Measurements from ENCODE around the gene ATRAID. TPM values are rescaled to one million over a fixed set of nuclear protein-coding genes. Genes with fewer than 3 reads are reported as not detected.
A peak's percentile ranks its signal among the peaks of the same experiment; 100 is the strongest.
"Not testable (repeated sequence)": the region's sequence is repeated elsewhere in the genome, so short reads cannot be mapped to it uniquely, and the experiment has no call there.

ATRAID gene
- total RNA-seq, 1 donor from 2014 or later: 79.0 TPM

GRCh38 chr2:27186613-27187345 lies 25.1 kb upstream of the ATRAID start:
- Mint-ChIP-seq H3K27me3 (ENCODE audit: low read depth) (peaks cover 2% of the 10 kb centered on the region), H3K4me1 (ENCODE audit: low read depth) (peaks cover 10% of the 10 kb centered on the region), H3K9me3 (ENCODE audit: low read depth) (no peaks in the 10 kb centered on the region), H3K36me3 (ENCODE audit: low read depth) (no peaks in the 10 kb centered on the region), H3K27ac (ENCODE audit: unreplicated experiment) (no peak overlapping the region), H3K4me3 (ENCODE audit: unreplicated experiment) (no peak overlapping the region)
- TF ChIP-seq CTCF (IDR thresholded peaks at IDR 0.05): no peak
- DNase-seq (ENCODE audit: low spot score): no peak

- no peak for TF ChIP-seq CTCF (IDR thresholded peaks at IDR 0.05)
- Mint-ChIP-seq H3K9me3 (ENCODE audit: low read depth) (no peaks in the 10 kb centered on the region), H3K27ac (ENCODE audit: unreplicated experiment) (no peak overlapping the region), H3K4me1 (ENCODE audit: low read depth) (peaks cover 9% of the 10 kb centered on the region), H3K27me3 (ENCODE audit: low read depth) (peaks cover 4% of the 10 kb centered on the region), H3K4me3 (ENCODE audit: unreplicated experiment) (no peak overlapping the region), H3K36me3 (ENCODE audit: low read depth) (no peaks in the 10 kb centered on the region)
- DNase-seq (ENCODE audit: low spot score): no peak
Observed at GRCh38 chr2:27189989-27190388, 21.9 kb upstream of the ATRAID start.

- H3K27ac Mint-ChIP-seq (ENCODE audit: unreplicated experiment): no peak overlapping the region
- TF ChIP-seq CTCF (IDR thresholded peaks at IDR 0.05): peak; percentile 83
- DNase-seq (ENCODE audit: low spot score): no peak
- no peaks in the 10 kb centered on the region for H3K9me3 Mint-ChIP-seq (ENCODE audit: low read depth)
- H3K36me3 Mint-ChIP-seq (ENCODE audit: low read depth): no peaks in the 10 kb centered on the region
- H3K4me3 Mint-ChIP-seq (ENCODE audit: unreplicated experiment): no peak overlapping the region
- no peaks in the 10 kb centered on the region for H3K4me1 Mint-ChIP-seq (ENCODE audit: low read depth)
- H3K27me3 Mint-ChIP-seq (ENCODE audit: low read depth): peaks cover 4% of the 10 kb centered on the region
Observed at GRCh38 chr2:27191070-27191829, 20.6 kb upstream of the ATRAID start.

- no peak for DNase-seq (ENCODE audit: low spot score)
- peaks cover 2% of the 10 kb centered on the region for H3K36me3 Mint-ChIP-seq (ENCODE audit: low read depth)
- no peak overlapping the region for H3K27ac Mint-ChIP-seq (ENCODE audit: unreplicated experiment)
- TF ChIP-seq CTCF (IDR thresholded peaks at IDR 0.05): no peak
- H3K4me3 Mint-ChIP-seq (ENCODE audit: unreplicated experiment): no peak overlapping the region
- no peaks in the 10 kb centered on the region for H3K9me3 Mint-ChIP-seq (ENCODE audit: low read depth)
- peaks cover 4% of the 10 kb centered on the region for H3K27me3 Mint-ChIP-seq (ENCODE audit: low read depth)
- H3K4me1 Mint-ChIP-seq (ENCODE audit: low read depth): no peaks in the 10 kb centered on the region
Observed at GRCh38 chr2:27194538-27195354, 17.1 kb upstream of the ATRAID start.

GRCh38 chr2:27195799-27196198 lies 16.0 kb upstream of the ATRAID start:
- not testable (repeated sequence) for H3K4me3 Mint-ChIP-seq (ENCODE audit: unreplicated experiment); H3K27ac Mint-ChIP-seq (ENCODE audit: unreplicated experiment); H3K4me1 Mint-ChIP-seq (ENCODE audit: low read depth); H3K27me3 Mint-ChIP-seq (ENCODE audit: low read depth); H3K9me3 Mint-ChIP-seq (ENCODE audit: low read depth); H3K36me3 Mint-ChIP-seq (ENCODE audit: low read depth); DNase-seq (ENCODE audit: low spot score)

GRCh38 chr2:27198068-27198467 lies 13.8 kb upstream of the ATRAID start:
- not testable (repeated sequence) for H3K27me3 Mint-ChIP-seq (ENCODE audit: low read depth); H3K9me3 Mint-ChIP-seq (ENCODE audit: low read depth); H3K4me3 Mint-ChIP-seq (ENCODE audit: unreplicated experiment); DNase-seq (ENCODE audit: low spot score); H3K4me1 Mint-ChIP-seq (ENCODE audit: low read depth); H3K27ac Mint-ChIP-seq (ENCODE audit: unreplicated experiment)
- peaks cover 13% of the 10 kb centered on the region for H3K36me3 Mint-ChIP-seq (ENCODE audit: low read depth)

Measured in chondrocyte (in vitro differentiated cells).